NOMO-1 (cell line): ENCODE results near the gene FOSL2.
"Not testable (repeated sequence)": the region's sequence is repeated elsewhere in the genome, so short reads cannot be mapped to it uniquely, and the experiment has no call there.

Experiments
- DNase-seq, 2 experiments: peaks; one replicate each; lab custom pipeline; 2025; ENCODE audit not compliant: unreplicated experiment in 2 of 2; lab: John Stamatoyannopoulos, UW

FOSL2 gene

GRCh38 chr2:28371728-28372127 is 20.9 kb upstream of the FOSL2 start:
- not testable (repeated sequence) for DNase-seq

DNA sequence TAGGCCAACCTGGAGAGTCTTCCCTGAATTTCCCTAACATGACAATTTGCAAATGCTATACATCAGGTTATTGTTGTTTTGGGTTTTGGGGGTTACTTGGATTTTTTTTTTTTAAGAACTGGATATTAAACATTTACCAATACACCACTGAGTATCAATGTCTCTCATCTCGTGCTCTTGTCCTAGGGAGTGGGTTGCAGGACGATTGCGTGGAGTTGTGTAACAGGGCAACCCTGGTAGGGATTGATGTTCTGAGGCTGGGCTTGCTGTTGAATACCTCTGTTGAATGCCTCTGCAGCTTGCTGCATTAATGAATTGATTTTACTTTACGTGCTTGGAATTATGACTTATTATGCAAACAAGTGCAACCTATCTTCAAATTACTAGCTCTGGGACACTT is 18.8 kb upstream of the FOSL2 start:
- no peak for DNase-seq

DNA sequence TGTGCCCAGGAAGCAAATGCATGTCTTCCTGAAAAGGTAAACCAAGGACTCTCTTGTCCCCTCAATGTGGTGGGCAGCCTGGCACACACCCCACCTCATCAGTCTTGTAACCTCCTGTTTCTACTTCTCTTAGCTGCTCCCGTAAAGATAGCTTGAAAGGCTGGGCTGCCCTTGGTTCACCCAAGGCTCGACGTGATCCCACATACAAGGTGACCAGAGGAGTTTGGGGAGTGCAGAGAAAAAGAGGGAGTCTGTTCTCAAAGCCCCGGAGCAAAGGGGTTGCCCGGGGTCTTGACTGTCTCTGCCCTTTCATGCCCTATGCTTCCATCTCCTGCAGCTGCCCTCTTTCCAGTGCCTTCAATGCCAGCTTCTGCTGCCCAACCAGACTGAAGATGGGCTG is 18.3 kb upstream of the FOSL2 start:
- no peak for DNase-seq

DNA sequence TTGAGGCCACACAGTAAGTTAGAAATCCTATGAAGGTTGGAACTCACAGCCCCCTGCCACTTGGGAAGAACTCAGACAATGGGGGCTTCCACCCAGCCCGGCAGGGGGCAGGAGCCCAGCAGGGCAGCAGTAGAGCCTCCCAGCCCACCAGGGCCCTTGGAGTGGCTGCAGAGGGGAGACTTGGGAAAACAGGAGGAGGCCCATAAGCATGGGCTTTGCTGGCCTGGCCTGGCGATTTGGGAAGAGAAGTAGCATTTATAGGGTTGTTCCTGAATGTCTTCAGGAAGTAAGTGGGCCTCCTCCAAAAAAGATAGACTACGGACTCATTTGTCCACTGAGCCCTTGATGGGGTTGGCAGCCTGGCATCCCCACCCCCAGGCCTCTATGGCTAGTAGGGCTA is 17.4 kb upstream of the FOSL2 start:
- DNase-seq, result no peak

DNA sequence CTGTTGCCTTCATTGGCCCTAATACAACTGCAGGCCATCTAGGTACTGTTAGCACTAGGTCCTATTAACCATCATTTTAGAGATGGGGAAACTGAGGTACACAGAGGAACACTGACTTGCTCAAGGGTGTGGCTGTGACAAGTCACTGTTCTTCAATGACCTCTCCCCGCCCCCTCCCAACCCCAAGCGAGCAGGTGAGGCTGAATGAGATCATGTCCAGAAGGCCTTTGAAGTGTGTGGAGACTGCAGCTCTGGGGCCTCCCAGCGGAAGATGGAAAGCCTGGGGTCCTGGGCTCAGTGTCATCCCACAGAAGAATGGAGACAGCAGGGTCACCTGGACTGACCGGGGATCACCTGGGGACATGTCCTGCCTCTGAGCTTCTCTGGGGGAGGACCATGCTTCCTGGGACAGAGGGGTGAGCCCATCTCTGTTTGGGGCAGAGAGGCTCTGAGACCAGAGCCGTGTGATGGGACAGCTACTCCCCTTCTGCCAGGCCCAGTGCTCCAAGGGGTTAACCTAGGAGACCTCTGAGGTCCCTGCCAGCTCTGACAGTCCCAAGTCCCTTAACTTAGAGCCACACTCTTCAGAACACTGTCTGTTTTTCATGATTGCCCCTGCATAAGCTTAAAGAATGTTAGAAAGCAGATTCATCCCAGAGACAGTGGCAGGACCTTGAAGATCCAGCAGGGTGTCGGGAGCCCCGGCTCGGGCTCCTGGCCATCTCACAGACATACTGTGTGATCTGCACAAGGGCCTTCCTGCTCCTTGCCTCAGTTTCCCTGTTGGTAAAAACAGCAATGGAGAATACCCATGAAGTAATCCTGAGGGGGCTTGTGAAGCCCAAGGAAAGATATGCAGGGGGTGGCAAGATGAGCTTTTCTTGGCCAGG is 16.7 kb upstream of the FOSL2 start:
- no peak for DNase-seq

DNA sequence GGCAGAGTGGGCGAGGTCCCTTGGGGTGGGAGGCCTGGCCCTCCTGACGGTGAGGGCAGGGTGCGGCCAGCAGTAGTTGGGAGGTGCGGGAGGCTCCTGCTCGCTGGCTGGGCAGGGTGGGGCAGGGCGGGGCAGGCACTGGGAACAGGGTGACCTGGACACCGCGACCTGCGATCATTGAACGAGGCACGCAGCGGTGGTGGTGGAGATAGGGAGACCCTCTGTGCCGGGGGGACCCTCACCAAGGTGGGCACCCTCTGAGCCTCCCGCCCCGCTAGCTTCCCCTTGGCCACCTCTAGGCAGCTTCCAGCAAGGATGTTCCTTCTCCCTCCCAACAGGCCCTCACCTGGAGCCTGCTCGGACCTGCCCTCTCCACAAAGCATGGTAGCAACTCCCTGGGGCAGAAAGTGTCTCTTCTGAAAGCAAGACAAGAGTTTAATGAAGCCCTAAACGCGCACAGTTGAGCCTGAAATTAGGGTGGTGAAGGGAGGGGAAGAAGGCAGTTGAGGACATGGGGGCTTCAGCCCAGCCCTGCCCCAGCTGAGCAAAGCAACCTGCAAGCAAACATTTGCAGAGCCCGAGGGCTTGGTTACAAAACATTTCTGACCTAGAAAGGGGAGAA is 15.4 kb upstream of the FOSL2 start:
- no peak for DNase-seq

DNA sequence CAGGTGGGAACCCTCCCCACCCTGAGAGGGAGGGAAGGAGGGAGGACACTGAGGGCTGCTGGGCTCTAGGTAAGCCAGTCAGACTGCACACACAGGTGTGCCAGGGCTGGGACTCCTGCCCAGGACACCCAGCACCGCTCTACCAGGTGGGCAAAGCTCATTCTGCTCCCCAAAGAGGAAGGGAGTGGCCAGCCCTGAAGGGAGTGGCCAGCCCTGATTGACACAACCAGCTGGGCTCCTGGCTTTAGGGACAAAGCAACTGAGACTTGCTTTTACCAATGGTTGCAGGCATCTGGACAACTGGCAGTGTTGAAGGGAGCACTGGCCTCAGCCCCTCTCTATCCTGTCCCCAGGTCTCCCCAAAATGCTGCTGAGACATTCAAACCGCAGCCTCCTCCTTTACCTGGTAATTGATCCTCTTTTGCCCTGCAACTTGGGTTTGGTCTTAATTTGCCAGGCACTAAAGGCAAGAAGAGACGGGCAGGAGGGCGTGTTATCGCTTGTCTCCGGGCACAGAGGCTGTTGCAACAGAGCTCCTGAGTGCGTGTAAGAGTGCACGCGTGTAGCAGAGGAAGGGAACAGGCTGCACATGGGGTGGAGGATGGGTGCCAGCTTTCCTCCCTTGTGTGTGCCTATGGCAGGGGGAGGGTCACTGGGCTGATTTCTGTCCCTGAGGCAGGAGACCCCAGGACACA is 14.5 kb upstream of the FOSL2 start:
- peak; percentile 77 to 88 for DNase-seq

GRCh38 chr2:28378679-28379584 is 13.7 kb upstream of the FOSL2 start:
- DNase-seq, result peak; percentile 41 to 74

DNA sequence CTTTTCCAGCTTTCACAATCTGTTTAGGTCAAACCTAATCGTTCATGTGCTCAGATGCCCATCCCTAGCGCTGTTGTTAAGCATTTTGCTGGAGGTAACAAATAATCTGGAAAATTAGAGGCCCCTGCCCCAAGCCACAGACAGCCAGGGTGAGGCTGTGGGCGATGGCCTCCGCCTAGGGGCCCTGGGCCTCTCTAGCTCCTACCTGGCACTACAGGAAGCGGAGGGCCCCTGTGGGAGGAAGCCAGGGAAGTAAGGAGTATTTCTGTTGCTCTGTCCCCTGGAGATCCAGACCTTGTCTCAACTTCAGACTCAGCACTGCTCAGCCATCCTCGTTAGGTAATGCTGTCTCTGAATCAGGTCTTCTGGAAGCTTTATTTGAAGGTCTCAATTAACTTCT is 12.4 kb upstream of the FOSL2 start:
- no peak for DNase-seq

- peak; percentile 27 to 68 for DNase-seq
These were observed 11.2 kb upstream of the FOSL2 start for GRCh38 chr2:28381225-28382180.

DNA sequence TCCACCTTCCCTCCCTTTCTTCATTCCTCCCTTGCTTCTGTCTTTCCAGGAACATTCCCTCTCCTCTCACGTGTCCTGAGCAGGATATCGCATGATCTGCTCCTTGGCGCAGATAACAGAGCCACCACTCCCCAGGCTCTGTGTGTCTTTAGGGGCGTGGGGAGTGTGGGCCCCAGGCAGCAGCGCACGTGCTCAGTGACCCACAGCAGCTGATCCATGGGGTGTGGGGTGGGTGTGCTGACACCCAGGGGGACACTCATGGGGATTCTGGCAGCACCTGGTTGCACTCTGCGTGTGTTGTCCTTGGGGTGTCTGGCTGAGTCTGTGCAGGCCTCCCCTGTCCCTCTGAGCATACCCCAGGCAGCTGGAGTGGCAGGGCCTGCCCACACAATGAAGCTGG is 9.9 kb upstream of the FOSL2 start:
- DNase-seq, result no peak

GRCh38 chr2:28387082-28387960 is 5.3 kb upstream of the FOSL2 start:
- DNase-seq, result no peak

DNA sequence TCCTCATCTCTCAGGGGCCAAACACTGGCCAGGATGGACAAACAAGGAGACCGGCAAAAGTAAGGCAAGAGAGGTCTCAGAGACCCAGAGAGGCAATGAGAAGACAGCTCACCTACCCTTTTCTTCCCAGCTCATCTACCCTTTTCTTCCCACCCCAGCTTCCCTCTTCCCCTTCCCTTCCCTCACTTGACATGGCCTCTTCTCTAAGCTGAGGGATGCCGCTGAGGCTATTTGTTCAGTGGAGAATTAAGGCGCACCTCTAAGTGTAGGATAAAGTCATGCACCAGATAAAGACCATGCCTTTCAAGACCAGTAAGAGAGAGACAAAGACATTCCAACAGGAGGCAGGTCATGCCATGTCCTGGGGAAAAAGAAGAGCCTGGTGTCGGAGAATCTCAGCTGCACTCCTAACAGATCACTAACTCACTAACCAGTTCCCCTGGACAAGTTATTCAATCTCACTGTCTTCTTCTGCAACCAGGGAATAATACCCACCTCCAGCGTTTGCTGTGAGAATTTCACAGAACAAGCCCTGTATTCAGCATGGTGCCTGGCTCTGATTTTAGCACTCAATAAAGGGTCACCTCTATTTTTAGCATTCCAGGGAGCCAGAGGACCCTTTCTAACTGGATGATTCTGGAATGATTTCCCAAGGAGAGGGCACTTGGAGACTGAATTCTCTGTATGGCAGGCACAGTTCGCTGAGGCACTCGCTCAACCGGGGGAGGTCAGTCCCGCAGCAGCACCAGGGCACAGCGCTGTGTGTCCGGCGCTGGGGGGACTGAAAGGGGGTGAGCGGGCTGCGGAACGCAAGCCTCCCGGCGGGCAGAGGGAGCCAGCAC is 3.0 kb upstream of the FOSL2 start:
- DNase-seq, result no peak

GRCh38 chr2:28390241-28390745 is 2.4 kb upstream of the FOSL2 start:
- peak; percentile 83 to 85 for DNase-seq

- DNase-seq, result peak in 1 of 2 experiments; percentile 56
These were observed 1.7 kb upstream of the FOSL2 start for GRCh38 chr2:28390746-28391563.

GRCh38 chr2:28391564-28392296 is 928 bp upstream of the FOSL2 start:
- peak; percentile 87 for DNase-seq
